Measurements from ENCODE around the gene ALK. TPM values are rescaled to one million over a fixed set of nuclear protein-coding genes. Genes with fewer than 3 reads are reported as not detected.

ALK gene
- total RNA-seq, 4 donors from 2014 or later, result 0.06 to 4.1 TPM; not detected in 2

GRCh38 chr2:29596584-29596983, 324.8 kb downstream of the ALK start:
- Histone ChIP-seq H3K4me3 (no peak overlapping the region), H3K4me1 (peaks cover 0 to 3% of the 10 kb centered on the region in 2 donors), H3K27ac (no peak overlapping the region), H3K27me3 (no peaks in the 10 kb centered on the region), H3K36me3 (no peaks in the 10 kb centered on the region), H3K9me3 (peaks cover 0 to 3% of the 10 kb centered on the region in 2 donors)
- intact Hi-C loops (cut with DNase I; ENCODE audit: low total_unique reads), result no loop called here
- no peak for TF ChIP-seq POLR2A (IDR thresholded peaks at IDR 0.05)
- TF ChIP-seq CTCF (IDR thresholded peaks at IDR 0.05), result no peak
- DNase-seq, result no peak

- H3K36me3 ChIP-seq, result no peaks in the 10 kb centered on the region
- intact Hi-C loops (cut with DNase I; ENCODE audit: low total_unique reads), result no loop called here
- no peak overlapping the region for H3K27ac ChIP-seq
- H3K4me1 ChIP-seq, result no peaks in the 10 kb centered on the region
- H3K9me3 ChIP-seq, result no peaks in the 10 kb centered on the region
- no peak overlapping the region for H3K4me3 ChIP-seq
- DNase-seq, result no peak
- TF ChIP-seq CTCF (IDR thresholded peaks at IDR 0.05) (no peak), POLR2A (IDR thresholded peaks at IDR 0.05) (no peak)
- H3K27me3 ChIP-seq, result no peaks in the 10 kb centered on the region
These were observed 329.8 kb downstream of the ALK start for GRCh38 chr2:29591600-29591999.

DNA sequence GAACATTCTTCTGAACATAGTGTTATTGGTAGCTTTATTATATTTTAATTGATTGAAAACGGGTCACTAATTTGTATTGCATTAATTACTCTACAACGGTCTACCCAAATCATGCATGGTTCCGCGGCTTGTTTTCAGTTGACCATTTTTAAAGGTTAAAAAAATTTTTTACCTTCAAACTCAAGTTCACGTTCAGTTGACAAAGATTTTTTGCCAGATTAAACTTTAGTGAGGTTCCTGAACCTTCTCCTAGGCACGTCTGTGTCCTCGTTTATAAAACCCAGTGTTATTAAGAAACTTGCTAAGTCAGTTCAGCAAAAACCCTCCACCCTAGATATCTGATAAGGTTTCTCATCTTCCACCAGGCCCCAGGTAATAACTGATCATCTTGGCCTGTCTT, 331.2 kb downstream of the ALK start:
- H3K9me3 ChIP-seq, result no peaks in the 10 kb centered on the region
- no peak overlapping the region for H3K4me3 ChIP-seq
- H3K4me1 ChIP-seq, result no peaks in the 10 kb centered on the region
- intact Hi-C loops (cut with DNase I; ENCODE audit: low total_unique reads), result no loop called here
- DNase-seq, result no peak
- no peaks in the 10 kb centered on the region for H3K36me3 ChIP-seq
- H3K27me3 ChIP-seq, result no peaks in the 10 kb centered on the region
- H3K27ac ChIP-seq, result no peak overlapping the region
- TF ChIP-seq CTCF (IDR thresholded peaks at IDR 0.05), result no peak
- TF ChIP-seq POLR2A (IDR thresholded peaks at IDR 0.05), result no peak

GRCh38 chr2:29589440-29590103, 331.8 kb downstream of the ALK start:
- Histone ChIP-seq H3K9me3 (no peaks in the 10 kb centered on the region), H3K4me3 (no peak overlapping the region), H3K27ac (no peak overlapping the region), H3K36me3 (no peaks in the 10 kb centered on the region), H3K4me1 (no peaks in the 10 kb centered on the region), H3K27me3 (no peaks in the 10 kb centered on the region)
- TF ChIP-seq POLR2A (IDR thresholded peaks at IDR 0.05) (no peak), CTCF (IDR thresholded peaks at IDR 0.05) (no peak)
- no peak for DNase-seq
- intact Hi-C loops (cut with DNase I; ENCODE audit: low total_unique reads), result no loop called here

- TF ChIP-seq CTCF (IDR thresholded peaks at IDR 0.05) (no peak), POLR2A (IDR thresholded peaks at IDR 0.05) (no peak)
- no peaks in the 10 kb centered on the region for H3K4me1 ChIP-seq
- H3K36me3 ChIP-seq, result no peaks in the 10 kb centered on the region
- H3K27ac ChIP-seq, result no peak overlapping the region
- no peak overlapping the region for H3K4me3 ChIP-seq
- no peaks in the 10 kb centered on the region for H3K27me3 ChIP-seq
- no peaks in the 10 kb centered on the region for H3K9me3 ChIP-seq
- intact Hi-C loops (cut with DNase I; ENCODE audit: low total_unique reads), result no loop called here
- no peak for DNase-seq
These were observed 333.8 kb downstream of the ALK start for GRCh38 chr2:29587402-29588190.
